Measurements from ENCODE around the gene SLC6A2. TPM values are rescaled to one million over a fixed set of nuclear protein-coding genes. Genes with fewer than 3 reads are reported as not detected.

Gene SLC6A2
- total and polyA plus RNA-seq, 2 of the 13 experiments (the other 11 are each of a cell fraction or from before 2014, with no cell fraction given), result 0.62 to 0.66 TPM

- TF ChIP-seq ZHX1 (CRISPR knock-in tag; IDR thresholded peaks at IDR 0.05; ENCODE audit: low read depth) (no peak), TBX2 (CRISPR knock-in tag; IDR thresholded peaks at IDR 0.05; ENCODE audit: borderline replicate concordance) (peak; percentile 94), TBX3 (IDR thresholded peaks at IDR 0.05; ENCODE audit: borderline replicate concordance) (peak; percentile 79; the same call in 1 of the 2 replicates), FOXA3 (CRISPR knock-in tag; IDR thresholded peaks at IDR 0.05) (no peak), EP300 (IDR thresholded peaks at IDR 0.05; ENCODE audit: low read depth in 2 of 2, low read length in 2 of 2) (peak in 1 of 2 experiments; percentile 31; a peak in 1 of 4 replicates), EP300 (CRISPR knock-in tag; IDR thresholded peaks at IDR 0.05; ENCODE audit: borderline replicate concordance) (no peak), SOX13 (IDR thresholded peaks at IDR 0.05) (no peak), SOX13 (CRISPR knock-in tag; conservative IDR thresholded peaks at IDR 0.05 in 1 of 2, IDR thresholded peaks at IDR 0.05 in 1 of 2) (peak in 1 of 2 experiments; percentile 47; a peak in 1 of 4 replicates), NR2F6 (IDR thresholded peaks at IDR 0.05) (peak; percentile 28; the same call in 1 of the 2 replicates), NR2F6 (CRISPR knock-in tag; IDR thresholded peaks at IDR 0.05) (no peak), ZNF839 (CRISPR knock-in tag; IDR thresholded peaks at IDR 0.05; ENCODE audit: borderline replicate concordance) (no peak), RXRB (CRISPR knock-in tag; IDR thresholded peaks at IDR 0.05; ENCODE audit: borderline replicate concordance) (peak; percentile 50; the same call in 1 of the 2 replicates), ZNF790 (CRISPR knock-in tag; IDR thresholded peaks at IDR 0.05; ENCODE audit: borderline replicate concordance) (no peak), SOX6 (IDR thresholded peaks at IDR 0.05) (no peak), SOX6 (CRISPR knock-in tag; IDR thresholded peaks at IDR 0.05) (peak; percentile 62), NCOA2 (CRISPR knock-in tag; IDR thresholded peaks at IDR 0.05) (peak; percentile 8; the same call in 1 of the 2 replicates), BHLHE40 (IDR thresholded peaks at IDR 0.05; ENCODE audit: low read length) (peak; percentile 52), FOXP1 (IDR thresholded peaks at IDR 0.05) (no peak), FOXP1 (CRISPR knock-in tag; IDR thresholded peaks at IDR 0.05) (peak; percentile 18; the same call in 1 of the 2 replicates)
Measured at GRCh38 chr16:55664786-55665407, 9.1 kb downstream of the SLC6A2 start (continued).
